Right lobe of liver (tissue), 6 donors: ENCODE measurements around the gene BTF3L4. TPM values are rescaled to one million over a fixed set of nuclear protein-coding genes. Genes with fewer than 3 reads are reported as not detected.
"Not testable (repeated sequence)": the region's sequence is repeated elsewhere in the genome, so short reads cannot be mapped to it uniquely, and the experiment has no call there.

Experiments used
- ATAC-seq, 4 donors: fragments of 200-7000 bp; cut with Tn5 transposase; one replicate each; pipeline ENCODE4 v1.9.1; 2020; ENCODE audit warnings: mild to moderate bottlenecking in 4 of 4, moderate library complexity in 4 of 4
- DNase-seq, 3 donors: peaks; one replicate each; pipeline ENCODE4 v3.0.0-alpha.2; 2020
- H3K27ac ChIP-seq, 3 donors: fragments of 200-600 bp; one replicate each; pipeline ENCODE4 v1.8.0; 2022
- H3K27me3 ChIP-seq, 2 donors: fragments of 200-600 bp; one replicate each; pipeline ENCODE4 v1.8.0; 2022
- H3K36me3 ChIP-seq, 4 donors: fragments of 200-600 bp; sonication (generic) in 1 of 4; one replicate each; pipeline versions ENCODE4 v1.5.1 to v1.8.0; 2017 to 2022; ENCODE audit warnings: control low read depth in 1 of 4
- H3K4me1 ChIP-seq, 4 donors: fragments of 200-600 bp; sonication (generic) in 1 of 4; one replicate each; pipeline versions ENCODE4 v1.5.1 to v1.8.0; 2017 to 2022; ENCODE audit warnings: control low read depth in 1 of 4
- H3K4me3 ChIP-seq, 3 donors: fragments of 200-600 bp; one replicate each; pipeline ENCODE4 v1.8.0; 2022
- H3K9me3 ChIP-seq, 4 donors: fragments of 200-600 bp; sonication (generic) in 1 of 4; one replicate each; pipeline versions ENCODE4 v1.5.1 to v1.8.0; 2017 to 2022; ENCODE audit warnings: control low read depth in 1 of 4
- POLR2A ChIP-seq: fragments of 450-650 bp; IDR thresholded peaks from one replicate; pipeline ENCODE4 v1.6.1; 2017; ENCODE audit warnings: antibody characterized with exemption, mild to moderate bottlenecking
- WGBS: methylation state at CpG from one replicate; pipeline ENCODE4 v1.1.6; 2018; ENCODE audit warnings: low coverage, low lambda C conversion rate; ENCODE audit not compliant: insufficient coverage; ENCODE audit errors: missing lambda C conversion rate; 5-methylcytosine and 5-hydroxymethylcytosine counted together
- intact Hi-C, 2 donors: fragments of 100-400 bp; cut with DNase I; formaldehyde crosslinking; loops; one replicate each; pipeline versions ENCODE4 v1.11.2 to v1.14.1; 2022
- total RNA-seq, 6 experiments: library from RNA; depleted of rRNA in 2 of 6; stranded (reverse); fragments of >200 nt in 2 of 6; fragmentation: NEBNext Ultra II Directional in 3 of 6; extraction: Animal tissue kit (Norgen Biotek cat#: 25700) in 3 of 6; gene quantifications; one replicate each; pipeline versions ENCODE4 v1.1.0 to v1.2.4, GENCODE V29; 2016 to 2023
- TF ChIP-seq, protein P1 (sequence below), 4 donors: fragments of 200-600 bp in 3 of 4; fragments of 450-650 bp in 1 of 4; IDR thresholded peaks; one replicate each; pipeline versions ENCODE4 v1.5.1 to v1.8.0; 2016 to 2022; ENCODE audit warnings: antibody characterized with exemption in 4 of 4, mild to moderate bottlenecking in 2 of 4
- donor health status: DM: no; HTN: yes; CAD: no.
- donor health status: DM: no; HTN: no; CAD: no.
- donor health status: DM: no; HTN: no; CAD: no.
- donor health status: DM: no; HTN: yes; CAD: no.
- donor health status: DM: no; HTN: yes; CAD: no.

The BTF3L4 gene
- total RNA-seq, 6 experiments from 2014 or later: 11.9 to 26.2 (median 15.2) TPM

GRCh38 chr1:52026278-52026677 lies 29.8 kb upstream of the BTF3L4 start:
- Histone ChIP-seq H3K4me1 (peaks cover 0 to 33% (median 8%) of the 10 kb centered on the region in 4 donors), H3K4me3 (no peak overlapping the region), H3K9me3 (no peaks in the 10 kb centered on the region), H3K27me3 (no peaks in the 10 kb centered on the region), H3K36me3 (peaks cover 0 to 38% (median 15%) of the 10 kb centered on the region in 4 donors), H3K27ac (no peak overlapping the region)
- TF ChIP-seq POLR2A: no peak
- TF ChIP-seq, protein P1, sequence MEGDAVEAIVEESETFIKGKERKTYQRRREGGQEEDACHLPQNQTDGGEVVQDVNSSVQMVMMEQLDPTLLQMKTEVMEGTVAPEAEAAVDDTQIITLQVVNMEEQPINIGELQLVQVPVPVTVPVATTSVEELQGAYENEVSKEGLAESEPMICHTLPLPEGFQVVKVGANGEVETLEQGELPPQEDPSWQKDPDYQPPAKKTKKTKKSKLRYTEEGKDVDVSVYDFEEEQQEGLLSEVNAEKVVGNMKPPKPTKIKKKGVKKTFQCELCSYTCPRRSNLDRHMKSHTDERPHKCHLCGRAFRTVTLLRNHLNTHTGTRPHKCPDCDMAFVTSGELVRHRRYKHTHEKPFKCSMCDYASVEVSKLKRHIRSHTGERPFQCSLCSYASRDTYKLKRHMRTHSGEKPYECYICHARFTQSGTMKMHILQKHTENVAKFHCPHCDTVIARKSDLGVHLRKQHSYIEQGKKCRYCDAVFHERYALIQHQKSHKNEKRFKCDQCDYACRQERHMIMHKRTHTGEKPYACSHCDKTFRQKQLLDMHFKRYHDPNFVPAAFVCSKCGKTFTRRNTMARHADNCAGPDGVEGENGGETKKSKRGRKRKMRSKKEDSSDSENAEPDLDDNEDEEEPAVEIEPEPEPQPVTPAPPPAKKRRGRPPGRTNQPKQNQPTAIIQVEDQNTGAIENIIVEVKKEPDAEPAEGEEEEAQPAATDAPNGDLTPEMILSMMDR (IDR thresholded peaks at IDR 0.05): no peak
- intact Hi-C loops: no loop called here
- DNase-seq (no peak), ATAC-seq (no peak)
- WGBS: 71% methylated on average over 1 of the region's 2 CpGs

- ATAC-seq: peak; percentile 64 to 69 (median 65)
- 26% methylated on average over 1 of the region's 1 CpG for WGBS
Observed at GRCh38 chr1:52028328-52028727, 27.8 kb upstream of the BTF3L4 start.

DNA sequence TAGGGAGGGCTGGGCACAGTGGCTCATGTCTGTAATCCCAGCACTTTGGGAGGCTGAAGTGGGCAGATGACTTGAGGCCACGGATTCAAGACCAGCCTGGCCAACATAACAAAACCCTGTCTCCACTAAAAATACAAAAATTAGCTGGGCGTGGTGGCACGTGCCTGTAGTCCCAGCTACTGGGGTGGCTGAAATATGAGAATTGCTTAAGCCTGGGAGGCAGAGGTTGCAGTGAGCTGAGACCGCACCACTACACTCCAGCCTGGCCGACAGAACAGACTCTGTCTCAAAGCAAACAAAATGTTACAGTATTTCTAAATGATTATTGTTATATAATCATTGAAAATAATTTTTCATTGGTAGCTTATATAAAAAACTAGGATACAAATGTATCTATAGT lies 27.3 kb upstream of the BTF3L4 start:
- intact Hi-C loops: not testable (repeated sequence)

More at GRCh38 chr1:52028328-52028727, 27.8 kb upstream of the BTF3L4 start:
- DNase-seq: no peak
- H3K27ac ChIP-seq: no peak overlapping the region
- intact Hi-C loops: no loop called here
- TF ChIP-seq, protein P1 (IDR thresholded peaks at IDR 0.05): peak in 1 of 4 donors; percentile 10
- TF ChIP-seq POLR2A: no peak
- peaks cover 0 to 22% (median 9%) of the 10 kb centered on the region in 4 donors for H3K36me3 ChIP-seq
- H3K4me3 ChIP-seq: peak overlapping the region in 1 of 3 donors; percentile 0
- H3K9me3 ChIP-seq: no peaks in the 10 kb centered on the region
- peaks cover 0 to 49% (median 14%) of the 10 kb centered on the region in 4 donors for H3K4me1 ChIP-seq
- H3K27me3 ChIP-seq: no peaks in the 10 kb centered on the region

DNA sequence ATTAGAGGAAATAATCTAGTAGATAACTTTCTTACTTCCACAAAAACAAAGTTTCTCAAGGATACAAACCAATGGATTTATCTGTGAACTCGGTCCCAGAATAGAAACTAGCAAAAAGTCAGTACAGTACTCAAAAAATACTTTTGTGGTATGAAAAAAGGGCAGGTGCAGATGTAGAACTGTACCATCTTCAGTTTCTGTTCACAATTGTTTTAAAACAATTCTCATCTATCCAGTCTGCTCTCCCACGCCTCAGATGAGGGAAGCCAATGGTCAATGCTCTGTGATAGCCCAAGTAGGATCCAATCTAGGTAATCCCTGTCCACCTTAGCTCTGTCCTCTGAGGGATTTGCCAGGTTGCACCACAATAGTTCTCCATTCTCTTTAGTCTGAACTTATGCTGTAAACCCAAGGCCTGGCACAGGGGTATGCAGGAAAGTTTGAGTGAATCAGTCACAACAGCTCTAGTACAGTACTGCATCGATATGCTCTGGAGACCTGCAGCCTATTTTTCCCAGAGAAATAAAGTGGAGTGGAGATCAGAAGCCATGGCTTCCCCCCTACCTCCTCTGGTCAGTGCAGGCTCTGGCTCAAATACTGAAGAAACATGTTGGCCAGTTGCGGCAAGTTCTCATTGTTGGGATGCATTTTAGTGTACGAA lies 23.8 kb upstream of the BTF3L4 start:
- intact Hi-C loops: no loop called here
- 49% methylated on average over 4 of the region's 5 CpGs for WGBS
- ATAC-seq (no peak), DNase-seq (no peak)
- Histone ChIP-seq H3K27ac (peak overlapping the region in 1 of 3 donors; percentile 70), H3K27me3 (no peaks in the 10 kb centered on the region), H3K4me1 (peaks cover 0 to 52% (median 14%) of the 10 kb centered on the region in 4 donors), H3K36me3 (no peaks in the 10 kb centered on the region), H3K4me3 (peak overlapping the region; percentile 79 to 86 (median 83)), H3K9me3 (no peaks in the 10 kb centered on the region)
- no peak for TF ChIP-seq POLR2A
- TF ChIP-seq, protein P1 (IDR thresholded peaks at IDR 0.05): no peak

More for the DNA sequence above, 27.3 kb upstream of the BTF3L4 start:
- H3K27ac ChIP-seq, H3K9me3 ChIP-seq, H3K27me3 ChIP-seq: not testable (repeated sequence)
- DNase-seq (peak in 1 of 3 donors; percentile 58), ATAC-seq (peak in 3 of 4 donors; percentile 40 to 51 (median 44))
- WGBS: 27% methylated on average over 5 of the region's 5 CpGs
- peaks cover 0 to 49% (median 14%) of the 10 kb centered on the region in 4 donors for H3K4me1 ChIP-seq
- peaks cover 0 to 17% (median 7%) of the 10 kb centered on the region in 4 donors for H3K36me3 ChIP-seq
- H3K4me3 ChIP-seq: peak overlapping the region in 1 of 3 donors; percentile 0

DNA sequence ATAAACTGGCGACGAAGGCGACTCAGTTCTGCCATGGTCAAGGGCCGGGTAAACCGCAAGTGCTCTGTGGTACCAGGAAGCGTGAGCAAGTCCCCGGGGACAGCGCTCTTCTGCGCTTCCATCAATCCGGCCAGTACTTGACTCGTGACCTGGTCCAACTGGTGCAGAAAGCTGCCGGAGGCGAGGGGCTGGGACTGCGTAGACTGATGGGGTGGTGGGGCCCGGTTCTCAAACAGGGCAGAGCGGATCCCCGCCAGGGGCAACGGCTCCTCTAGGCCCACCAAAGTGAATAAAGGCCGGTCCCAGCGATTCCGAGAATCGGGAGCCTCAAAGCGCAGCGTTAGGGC lies 23.3 kb upstream of the BTF3L4 start:
- DNase-seq: peak; percentile 47 to 62 (median 47)
- Histone ChIP-seq H3K4me3 (peak overlapping the region; percentile 79 to 86 (median 83)), H3K4me1 (peaks cover 0 to 56% (median 14%) of the 10 kb centered on the region in 4 donors), H3K27ac (peak overlapping the region; percentile 68 to 82 (median 70)), H3K27me3 (no peaks in the 10 kb centered on the region), H3K9me3 (no peaks in the 10 kb centered on the region), H3K36me3 (no peaks in the 10 kb centered on the region)
- 10% methylated on average over 7 of the region's 24 CpGs for WGBS
- intact Hi-C loops: no loop called here
- ATAC-seq: peak; percentile 43 to 59 (median 54)
- no peak for TF ChIP-seq POLR2A
